Inflammatory macrophage treated with lipopolysaccharide for 4 hours (primary cell): ENCODE results near the gene GOLPH3.
"Not testable (repeated sequence)": the region's sequence is repeated elsewhere in the genome, so short reads cannot be mapped to it uniquely, and the experiment has no call there.

Source experiments
- DNase-seq: peaks from one replicate; pipeline ENCODE4 v3.0.0-alpha.2; 2020

GOLPH3 gene

GRCh38 chr5:32098291-32098690, 75.8 kb downstream of the GOLPH3 start:
- no peak for DNase-seq

DNA sequence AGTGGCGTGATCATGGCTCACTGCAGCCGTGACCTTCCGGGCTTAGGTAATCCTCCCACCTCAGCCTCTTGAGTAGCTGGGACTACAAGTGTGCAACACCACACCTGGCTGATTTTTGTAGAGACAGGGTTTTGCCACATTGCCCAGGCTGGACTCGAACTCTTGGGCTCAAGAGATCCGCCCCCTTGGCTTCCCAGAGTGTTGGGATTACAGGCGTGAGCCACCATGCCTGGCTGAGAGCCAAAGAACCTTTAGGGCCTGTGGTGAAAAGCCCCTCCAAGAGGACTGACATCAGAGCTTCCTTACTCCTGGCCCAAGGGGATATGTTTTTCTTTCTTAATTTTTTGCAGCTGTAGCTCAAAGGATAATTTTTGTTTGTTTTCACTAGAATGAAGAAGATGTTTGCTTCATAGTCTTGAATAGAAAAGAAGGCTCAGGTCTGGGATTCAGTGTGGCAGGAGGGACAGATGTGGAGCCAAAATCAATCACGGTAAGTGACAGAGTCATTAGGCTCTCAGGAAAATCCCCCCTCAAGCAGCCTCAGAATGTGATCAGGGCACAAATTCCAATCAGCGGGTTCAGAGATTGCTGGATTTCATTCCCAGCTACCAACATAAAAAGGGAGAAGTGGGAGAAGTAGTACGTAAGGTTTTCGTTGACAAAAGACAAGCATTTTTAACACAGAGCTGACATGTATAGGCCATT, 77.1 kb downstream of the GOLPH3 start:
- no peak for DNase-seq

GRCh38 chr5:32095261-32095671, 78.9 kb downstream of the GOLPH3 start:
- DNase-seq: no peak

DNA sequence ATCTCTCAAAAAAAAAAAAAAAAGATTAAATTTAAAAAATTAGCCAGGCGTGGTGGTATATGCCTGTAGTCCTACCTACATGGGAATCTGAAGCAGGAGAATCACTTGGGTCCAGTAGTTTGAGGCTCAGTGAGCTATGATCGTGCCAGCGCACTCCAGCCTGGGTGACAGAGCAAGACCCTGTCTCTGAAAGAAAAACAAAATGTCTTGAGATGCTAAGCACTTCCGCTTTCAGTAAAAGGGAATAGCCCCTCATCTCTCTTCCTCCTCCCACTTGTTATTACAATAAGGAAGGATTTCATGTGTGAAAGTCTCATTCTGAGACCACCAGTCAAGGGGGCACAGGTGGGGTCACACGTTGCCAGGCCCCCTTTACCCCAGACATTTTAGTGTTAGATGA, 79.4 kb downstream of the GOLPH3 start:
- DNase-seq: no peak

GRCh38 chr5:32092938-32093812, 80.9 kb downstream of the GOLPH3 start:
- peak; percentile 61 for DNase-seq

DNA sequence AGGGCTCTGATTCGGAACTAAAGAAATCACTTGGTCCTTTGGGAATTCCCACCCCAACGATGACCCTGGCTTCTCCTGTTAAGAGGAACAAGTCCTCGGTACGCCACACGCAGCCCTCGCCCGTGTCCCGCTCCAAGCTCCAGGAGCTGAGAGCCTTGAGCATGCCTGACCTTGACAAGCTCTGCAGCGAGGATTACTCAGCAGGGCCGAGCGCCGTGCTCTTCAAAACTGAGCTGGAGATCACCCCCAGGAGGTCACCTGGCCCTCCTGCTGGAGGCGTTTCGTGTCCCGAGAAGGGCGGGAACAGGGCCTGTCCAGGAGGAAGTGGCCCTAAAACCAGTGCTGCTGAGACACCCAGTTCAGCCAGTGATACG, 83.4 kb downstream of the GOLPH3 start:
- DNase-seq: no peak

DNA sequence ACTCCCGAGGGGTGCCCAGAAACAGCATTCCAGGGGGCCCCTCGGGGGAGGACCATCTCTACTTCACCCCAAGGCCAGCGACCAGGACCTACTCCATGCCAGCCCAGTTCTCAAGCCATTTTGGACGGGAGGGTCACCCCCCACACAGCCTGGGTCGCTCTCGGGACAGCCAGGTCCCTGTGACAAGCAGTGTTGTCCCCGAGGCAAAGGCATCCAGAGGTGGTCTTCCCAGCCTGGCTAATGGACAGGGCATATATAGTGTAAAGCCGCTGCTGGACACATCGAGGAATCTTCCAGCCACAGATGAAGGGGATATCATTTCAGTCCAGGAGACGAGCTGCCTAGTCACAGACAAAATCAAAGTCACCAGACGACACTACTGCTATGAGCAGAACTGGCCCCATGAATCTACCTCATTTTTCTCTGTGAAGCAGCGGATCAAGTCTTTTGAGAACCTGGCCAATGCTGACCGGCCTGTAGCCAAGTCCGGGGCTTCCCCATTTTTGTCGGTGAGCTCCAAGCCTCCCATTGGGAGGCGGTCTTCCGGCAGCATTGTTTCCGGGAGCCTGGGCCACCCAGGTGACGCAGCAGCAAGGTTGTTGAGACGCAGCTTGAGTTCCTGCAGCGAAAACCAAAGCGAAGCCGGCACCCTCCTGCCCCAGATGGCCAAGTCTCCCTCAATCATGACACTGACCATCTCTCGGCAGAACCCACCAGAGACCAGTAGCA, 83.9 kb downstream of the GOLPH3 start:
- no peak for DNase-seq

DNA sequence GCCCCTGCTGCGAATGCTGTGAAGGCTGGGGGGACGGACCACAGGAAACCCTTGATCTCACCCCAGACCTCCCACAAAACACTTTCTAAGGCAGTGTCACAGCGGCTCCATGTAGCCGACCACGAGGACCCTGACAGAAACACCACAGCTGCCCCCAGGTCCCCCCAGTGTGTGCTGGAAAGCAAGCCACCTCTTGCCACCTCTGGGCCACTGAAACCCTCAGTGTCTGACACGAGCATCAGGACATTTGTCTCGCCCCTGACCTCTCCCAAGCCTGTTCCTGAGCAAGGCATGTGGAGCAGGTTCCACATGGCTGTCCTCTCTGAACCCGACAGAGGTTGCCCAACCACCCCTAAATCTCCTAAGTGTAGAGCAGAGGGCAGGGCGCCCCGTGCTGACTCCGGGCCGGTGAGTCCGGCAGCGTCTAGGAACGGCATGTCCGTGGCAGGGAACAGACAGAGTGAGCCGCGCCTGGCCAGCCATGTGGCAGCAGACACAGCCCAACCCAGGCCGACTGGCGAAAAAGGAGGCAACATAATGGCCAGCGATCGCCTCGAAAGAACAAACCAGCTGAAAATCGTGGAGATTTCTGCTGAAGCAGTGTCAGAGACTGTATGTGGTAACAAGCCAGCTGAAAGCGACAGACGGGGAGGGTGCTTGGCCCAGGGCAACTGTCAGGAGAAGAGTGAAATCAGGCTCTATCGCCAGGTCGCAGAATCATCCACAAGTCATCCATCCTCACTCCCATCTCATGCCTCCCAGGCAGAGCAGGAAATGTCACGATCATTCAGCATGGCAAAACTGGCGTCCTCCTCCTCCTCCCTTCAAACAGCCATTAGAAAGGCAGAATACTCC, 84.7 kb downstream of the GOLPH3 start:
- no peak for DNase-seq

GRCh38 chr5:32088214-32088613, 85.9 kb downstream of the GOLPH3 start:
- DNase-seq: no peak

GRCh38 chr5:32087086-32088082, 86.7 kb downstream of the GOLPH3 start:
- DNase-seq: no peak

DNA sequence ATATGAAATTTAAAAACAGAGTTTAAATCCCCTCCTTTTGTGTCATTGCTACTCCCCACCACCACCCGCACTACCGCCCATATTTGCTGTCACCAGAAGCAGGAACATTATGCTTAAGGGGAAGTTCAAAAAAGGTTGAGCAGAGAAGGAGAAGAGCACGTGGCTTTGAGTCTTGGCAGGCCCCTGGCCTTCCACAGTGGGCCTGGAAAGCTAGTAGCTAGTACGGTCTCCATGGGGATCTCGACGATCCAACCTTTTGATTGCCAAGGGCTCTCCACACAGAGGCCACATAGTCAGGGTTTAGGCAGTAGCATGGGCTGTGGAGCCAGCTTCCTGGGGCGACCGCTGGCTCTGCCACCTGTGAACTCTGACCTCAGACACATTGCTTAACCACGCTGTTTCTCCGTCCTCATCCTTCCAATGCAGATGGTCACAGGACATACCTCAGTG, 90.1 kb downstream of the GOLPH3 start:
- peak; percentile 50 for DNase-seq

DNA sequence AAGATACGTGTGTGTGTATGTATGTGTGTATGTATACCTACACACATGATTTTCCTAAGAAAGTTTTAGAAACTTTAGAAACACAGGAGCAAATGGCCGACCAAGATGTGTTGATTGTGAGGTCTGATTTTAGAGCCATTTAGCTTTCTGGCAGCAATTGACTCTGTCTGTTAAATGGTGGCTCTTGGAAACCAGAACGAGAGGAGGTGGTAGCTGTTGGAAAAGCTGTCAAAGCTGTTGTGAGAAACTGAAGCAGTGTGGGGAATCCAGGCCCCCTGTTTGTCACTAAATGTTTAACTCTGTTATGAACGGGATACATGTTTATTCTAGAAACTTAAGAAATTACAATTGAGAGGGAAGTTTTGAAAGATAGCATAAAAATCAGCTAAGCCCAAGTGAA, 91.4 kb downstream of the GOLPH3 start:
- no peak for DNase-seq

GRCh38 chr5:32080565-32080964, 93.6 kb downstream of the GOLPH3 start:
- DNase-seq: not testable (repeated sequence)

DNA sequence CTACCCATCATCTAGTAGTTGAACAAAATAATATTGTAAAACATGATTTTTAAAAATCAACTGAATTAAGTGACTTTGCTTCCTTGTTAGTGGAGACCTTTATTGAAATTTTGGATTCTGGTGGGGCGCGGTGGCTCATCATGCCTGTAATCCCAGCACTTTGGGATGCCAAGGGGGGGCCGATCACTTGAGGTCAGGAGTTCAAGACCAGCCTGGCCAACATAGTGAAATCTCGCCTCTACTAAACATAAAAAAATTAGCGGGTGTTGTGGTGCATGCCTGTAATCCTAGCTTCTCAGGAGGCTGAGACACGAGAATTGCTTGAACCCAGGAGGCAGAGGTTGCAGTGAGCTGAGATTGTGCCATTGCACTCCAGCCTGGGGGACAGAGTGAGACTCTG, 95.3 kb downstream of the GOLPH3 start:
- not testable (repeated sequence) for DNase-seq

- peak; percentile 54 for DNase-seq
Measured at GRCh38 chr5:32076699-32077695, 97.1 kb downstream of the GOLPH3 start.
